ENCODE data around the gene CNTN5. TPM values are rescaled to one million over a fixed set of nuclear protein-coding genes. Genes with fewer than 3 reads are reported as not detected.

The CNTN5 gene
- under 1 TPM in 1 of 2 donors, not detected in 1; 0.78 TPM for total RNA-seq

GRCh38 chr11:99020352-99021225 lies at the start of gene CNTN5:
CNTN5 (plus strand) TSS chr11:99020949.
- Histone ChIP-seq H3K36me3 (replicated peaks in 1 of 2; ENCODE audit: insufficient read depth in 1 of 2, low read depth in 2 of 2) (no peaks in the 10 kb centered on the region), H3K27me3 (peaks cover 0 to 10% of the 10 kb centered on the region in 2 donors), H3K4me1 (peaks cover 13% of the 10 kb centered on the region), H3K9me3 (no peaks in the 10 kb centered on the region), H3K4me3 (peak within 1 kb of the TSS in 1 of 2 donors; percentile 4), H3K27ac (no peak within 1 kb of the TSS)
- 0 to 1% methylated on average over 22 to 56 of the region's 57 CpGs for WGBS, 2 donors
- intact Hi-C loops (cut with DNase I), result no loop called here
- TF ChIP-seq CTCF (IDR thresholded peaks at IDR 0.05), result no peak
- no peak for TF ChIP-seq POLR2A (IDR thresholded peaks at IDR 0.05)
- DNase-seq (peak; percentile 26 to 62 (median 46)), ATAC-seq (peak; percentile 71)

GRCh38 chr11:98979205-98979604 lies 41.5 kb upstream of the CNTN5 start:
- no peaks in the 10 kb centered on the region for H3K27me3 ChIP-seq
- no peaks in the 10 kb centered on the region for H3K36me3 ChIP-seq (replicated peaks in 1 of 2; ENCODE audit: insufficient read depth in 1 of 2, low read depth in 2 of 2)
- ATAC-seq (no peak), DNase-seq (no peak)
- intact Hi-C loops (cut with DNase I), result no loop called here
- H3K4me3 ChIP-seq, result no peak overlapping the region
- TF ChIP-seq POLR2A (IDR thresholded peaks at IDR 0.05) (no peak), CTCF (IDR thresholded peaks at IDR 0.05) (no peak)
- H3K9me3 ChIP-seq, result no peaks in the 10 kb centered on the region
- 37 to 47% methylated on average over 2 of the region's 2 CpGs for WGBS, 2 donors
- H3K27ac ChIP-seq, result no peak overlapping the region
- no peaks in the 10 kb centered on the region for H3K4me1 ChIP-seq

GRCh38 chr11:99015634-99016454 lies 4.9 kb upstream of the CNTN5 start:
- H3K27me3 ChIP-seq, result no peaks in the 10 kb centered on the region
- H3K27ac ChIP-seq, result no peak overlapping the region
- no peaks in the 10 kb centered on the region for H3K9me3 ChIP-seq
- H3K4me3 ChIP-seq, result no peak overlapping the region
- peak in 2 of 4 donors; percentile 12 to 20 for DNase-seq
- TF ChIP-seq CTCF (IDR thresholded peaks at IDR 0.05) (peak; percentile 72 to 96 (median 75)), POLR2A (IDR thresholded peaks at IDR 0.05) (no peak)
- no peak for ATAC-seq
- H3K4me1 ChIP-seq, result peaks cover 9% of the 10 kb centered on the region
- WGBS, 2 donors, result 10 to 12% methylated on average over 3 of the region's 3 CpGs
- intact Hi-C loops (cut with DNase I), result no loop called here
- no peaks in the 10 kb centered on the region for H3K36me3 ChIP-seq (replicated peaks in 1 of 2; ENCODE audit: insufficient read depth in 1 of 2, low read depth in 2 of 2)

GRCh38 chr11:99019696-99020095 lies 1.1 kb upstream of the CNTN5 start:
- Histone ChIP-seq H3K27ac (no peak overlapping the region), H3K4me3 (no peak overlapping the region), H3K9me3 (no peaks in the 10 kb centered on the region), H3K36me3 (replicated peaks in 1 of 2; ENCODE audit: insufficient read depth in 1 of 2, low read depth in 2 of 2) (no peaks in the 10 kb centered on the region), H3K4me1 (peaks cover 13% of the 10 kb centered on the region), H3K27me3 (peaks cover 0 to 10% of the 10 kb centered on the region in 2 donors)
- WGBS, 2 donors, result 40 to 60% methylated on average over 8 of the region's 8 CpGs
- no peak for DNase-seq
- ATAC-seq, result no peak
- intact Hi-C loops (cut with DNase I), result no loop called here
- TF ChIP-seq POLR2A (IDR thresholded peaks at IDR 0.05) (no peak), CTCF (IDR thresholded peaks at IDR 0.05) (no peak)
